HG03175 (cell line): ENCODE data around the gene AVPR1B.
A peak's percentile ranks its signal among the peaks of the same experiment; 100 is the strongest.
"Not testable (repeated sequence)": the region's sequence is repeated elsewhere in the genome, so short reads cannot be mapped to it uniquely, and the experiment has no call there.

Experiments used
- ATAC-seq: cut with Tn5 transposase; IDR thresholded peaks from one replicate; pipeline ENCODE4 v1.9.1; 2021; ENCODE audit warnings: mild to moderate bottlenecking, moderate library complexity; ENCODE audit not compliant: unreplicated experiment

The AVPR1B gene

DNA sequence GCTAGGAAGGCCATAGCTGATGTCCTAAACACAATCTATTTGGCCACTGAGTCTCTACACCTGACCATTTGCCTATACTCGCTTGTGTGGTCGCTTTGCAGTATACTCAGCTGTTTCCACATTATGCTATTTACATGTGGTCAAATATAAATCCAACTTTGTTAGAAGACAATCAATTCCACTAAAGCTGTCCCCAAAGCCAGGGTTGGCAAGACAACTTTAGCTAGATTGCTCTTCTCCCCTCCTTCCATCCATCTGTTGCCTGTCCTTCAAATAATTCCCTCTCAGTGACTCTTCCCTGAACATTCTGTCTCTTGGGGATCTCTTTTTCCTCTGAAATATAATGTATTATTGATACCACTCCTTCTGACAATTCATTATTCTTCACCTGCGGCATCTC is 30.1 kb downstream of the AVPR1B start:
- no peak for ATAC-seq

DNA sequence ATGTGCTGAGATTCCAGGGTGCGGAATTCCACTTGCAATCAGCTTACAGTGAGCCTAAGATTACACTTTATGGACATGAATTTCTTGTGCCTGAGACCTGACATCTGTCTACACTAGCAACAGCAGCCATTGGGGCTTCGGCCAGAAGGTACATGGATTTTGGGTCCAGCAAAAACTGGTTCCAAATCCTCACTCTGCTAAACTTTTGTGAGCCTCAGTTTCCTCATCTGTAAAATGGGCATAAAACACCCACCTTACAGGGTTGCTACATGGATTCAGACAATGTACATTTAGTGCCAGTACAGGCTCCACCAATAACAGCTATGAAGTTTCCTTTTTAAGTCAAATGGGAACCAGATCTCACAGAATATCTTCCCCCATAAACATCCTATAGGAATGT is 33.4 kb downstream of the AVPR1B start:
- no peak for ATAC-seq

DNA sequence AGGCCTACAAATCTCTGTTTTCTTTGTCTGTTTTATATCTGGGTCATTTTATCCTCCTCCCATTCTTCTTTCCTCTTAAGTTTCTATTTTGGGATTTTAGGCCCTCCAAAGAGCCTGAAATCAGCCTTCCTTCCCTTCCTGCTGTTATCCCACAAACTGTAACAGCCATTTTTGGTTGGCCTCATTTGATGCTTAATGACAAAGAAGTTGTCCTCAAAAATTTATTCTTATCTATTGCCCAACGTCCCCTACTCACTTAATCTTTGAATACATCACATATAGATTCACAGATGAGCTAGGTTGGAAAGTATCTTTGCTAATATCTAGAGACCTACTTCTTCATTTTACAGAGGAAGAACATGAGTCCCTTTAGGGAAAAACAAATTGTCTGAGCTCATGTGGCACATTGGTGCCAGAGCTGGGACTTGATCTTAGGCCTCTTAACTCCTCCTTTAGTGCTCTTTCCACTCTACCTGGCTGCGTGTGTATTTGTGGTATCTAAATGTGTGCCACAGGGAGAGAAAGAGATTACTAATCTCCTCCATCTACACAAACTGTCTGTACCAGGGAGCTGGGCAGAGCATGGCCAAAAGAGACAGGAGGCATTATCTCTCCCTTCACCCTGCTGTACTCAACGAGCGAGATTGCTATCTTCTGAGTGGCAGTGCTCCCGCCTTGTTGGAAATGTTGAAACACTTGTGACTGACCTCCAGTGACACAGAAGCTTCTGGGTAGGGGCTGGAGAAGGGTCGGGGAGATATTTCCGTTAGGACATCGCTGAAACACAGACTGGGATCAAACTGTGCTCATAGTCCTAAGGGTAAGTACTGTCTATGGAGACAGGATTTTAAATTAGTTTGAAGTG is 34.1 kb downstream of the AVPR1B start:
- ATAC-seq = no peak

DNA sequence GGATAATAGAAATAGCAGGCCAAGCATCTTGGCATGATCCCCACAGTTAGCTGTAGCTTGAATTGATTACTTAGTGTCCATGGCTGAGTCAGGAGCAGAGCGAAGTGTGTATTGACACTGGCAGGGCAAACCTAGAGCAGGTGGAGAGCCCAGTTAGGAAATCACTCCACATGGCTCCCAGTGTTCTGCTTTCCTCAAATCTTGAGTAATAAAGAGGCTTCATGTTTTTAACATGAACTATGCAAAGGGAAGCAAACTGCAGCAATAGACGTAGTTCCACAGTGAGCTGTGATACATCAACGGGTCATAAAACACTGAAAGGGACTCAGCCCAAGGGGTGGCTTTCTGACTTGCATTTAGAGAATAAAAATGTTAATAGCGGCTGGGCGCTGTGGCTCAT is 35.3 kb downstream of the AVPR1B start:
- ATAC-seq = no peak

DNA sequence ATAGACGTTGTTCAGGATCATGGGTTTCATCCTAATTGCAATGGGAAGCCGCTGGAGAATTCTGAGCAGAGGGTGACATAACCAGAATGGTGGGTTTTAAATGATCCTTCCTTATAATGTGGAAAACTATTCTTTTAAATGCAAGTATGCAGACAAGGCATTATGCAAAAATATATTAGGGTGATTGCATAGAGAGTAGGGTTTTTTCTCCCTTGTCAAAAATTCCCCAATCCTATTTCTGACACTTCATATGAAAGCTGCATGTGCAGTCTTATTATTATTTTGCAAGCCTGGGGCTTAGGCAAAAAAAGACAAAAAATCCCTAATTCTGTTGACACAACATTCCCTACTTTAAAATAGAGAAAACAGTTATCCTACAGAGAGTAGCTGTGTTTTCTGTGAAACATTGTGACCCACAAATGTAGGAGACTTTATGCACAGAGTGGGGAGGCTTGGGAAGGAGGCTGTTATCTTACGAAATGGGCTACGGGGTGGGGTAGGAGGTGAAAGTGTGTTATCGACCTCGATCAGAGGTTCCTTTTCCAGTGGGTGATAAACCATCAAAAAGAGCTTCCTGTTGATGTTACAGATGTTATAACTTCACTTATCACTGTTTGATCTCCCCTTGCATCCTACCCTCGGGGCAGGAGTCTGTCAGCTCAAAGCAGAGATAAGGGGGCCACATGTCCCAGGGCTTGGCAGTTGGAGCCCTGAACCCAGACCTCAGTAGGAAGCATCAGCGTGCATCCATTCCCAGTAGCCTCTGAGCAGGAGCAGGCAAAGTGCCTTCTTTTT is 37.0 kb downstream of the AVPR1B start:
- ATAC-seq = no peak

DNA sequence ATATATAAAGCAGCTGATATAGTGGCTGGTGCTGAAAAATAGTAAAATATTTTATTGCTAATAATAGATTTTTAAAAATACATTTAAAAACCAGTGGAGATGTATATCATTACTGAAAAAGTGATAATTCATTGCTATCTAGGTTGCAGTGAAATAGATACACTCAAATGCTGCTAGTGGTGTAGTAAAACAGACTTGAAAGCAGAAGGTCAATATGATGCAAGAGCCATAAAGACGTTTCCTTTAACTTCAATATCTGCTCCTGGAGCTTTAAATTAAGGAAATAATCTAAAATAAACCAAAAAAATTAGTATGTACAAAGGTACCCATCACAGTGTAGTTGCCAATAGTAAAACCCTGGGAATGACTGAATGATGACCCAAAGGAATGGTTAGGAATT is 38.1 kb downstream of the AVPR1B start:
- no peak for ATAC-seq

DNA sequence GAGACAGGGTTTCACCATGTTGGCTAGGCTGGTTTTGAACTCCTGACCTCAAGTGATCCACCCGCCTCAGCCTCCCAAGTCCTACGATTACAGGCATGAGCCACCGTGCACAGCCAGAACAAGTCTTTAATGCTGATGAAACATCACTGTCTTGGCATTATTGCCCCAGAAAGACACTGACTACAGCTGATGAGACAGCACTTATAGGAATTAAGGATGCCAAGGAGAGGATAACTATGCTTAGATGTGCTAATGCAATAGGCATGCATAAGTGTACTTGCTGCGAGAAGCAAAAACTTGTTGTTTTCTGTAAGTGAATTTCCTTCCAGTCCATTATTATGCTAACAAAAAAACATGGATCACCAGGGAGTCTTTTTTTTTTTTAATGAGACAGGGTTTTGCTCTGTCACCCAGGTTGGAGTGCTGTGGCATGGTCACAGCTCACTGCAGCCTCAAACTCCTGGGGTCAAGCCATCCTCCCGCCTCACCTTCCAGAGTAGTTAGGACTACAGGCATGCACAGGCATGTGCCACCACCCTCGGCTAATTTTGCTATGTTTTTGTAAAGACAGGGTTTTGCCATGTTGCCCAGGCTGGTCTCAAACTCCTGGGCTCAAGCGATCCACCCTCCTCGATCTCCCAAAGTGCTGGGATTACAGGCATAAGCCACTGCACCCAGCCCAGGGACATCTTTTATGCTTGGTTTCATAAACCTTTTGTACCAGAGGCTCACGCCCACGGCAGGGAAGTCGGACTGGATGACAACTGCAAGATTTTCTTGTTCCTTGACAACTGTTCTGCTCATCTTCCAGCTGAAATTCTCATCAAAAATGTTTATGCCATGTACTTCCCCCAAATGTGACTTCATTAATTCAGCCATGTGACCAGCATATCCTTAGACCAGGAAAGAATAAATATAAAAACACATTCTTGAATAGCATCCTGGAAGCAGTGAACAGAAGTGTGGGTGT is 41.1 kb downstream of the AVPR1B start:
- no peak for ATAC-seq

DNA sequence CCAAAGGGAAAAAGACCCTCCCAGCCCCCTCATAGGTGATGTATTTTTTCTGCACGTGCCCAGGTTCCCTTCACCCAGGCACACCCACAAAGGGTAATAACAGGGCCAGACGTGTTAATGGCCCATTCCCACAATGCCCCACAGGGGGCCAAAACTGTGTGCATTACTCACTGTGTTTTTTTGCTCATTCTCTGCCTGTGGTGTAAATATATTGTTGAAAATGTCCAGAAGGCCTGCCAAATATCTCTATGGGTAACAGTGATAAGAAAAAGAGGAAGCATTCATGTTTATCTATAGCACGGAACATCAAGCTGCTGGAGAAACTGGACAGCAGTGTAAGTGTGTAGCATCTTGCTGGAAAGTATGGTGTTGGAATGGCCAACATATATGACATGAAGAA is 42.3 kb downstream of the AVPR1B start:
- ATAC-seq = no peak

DNA sequence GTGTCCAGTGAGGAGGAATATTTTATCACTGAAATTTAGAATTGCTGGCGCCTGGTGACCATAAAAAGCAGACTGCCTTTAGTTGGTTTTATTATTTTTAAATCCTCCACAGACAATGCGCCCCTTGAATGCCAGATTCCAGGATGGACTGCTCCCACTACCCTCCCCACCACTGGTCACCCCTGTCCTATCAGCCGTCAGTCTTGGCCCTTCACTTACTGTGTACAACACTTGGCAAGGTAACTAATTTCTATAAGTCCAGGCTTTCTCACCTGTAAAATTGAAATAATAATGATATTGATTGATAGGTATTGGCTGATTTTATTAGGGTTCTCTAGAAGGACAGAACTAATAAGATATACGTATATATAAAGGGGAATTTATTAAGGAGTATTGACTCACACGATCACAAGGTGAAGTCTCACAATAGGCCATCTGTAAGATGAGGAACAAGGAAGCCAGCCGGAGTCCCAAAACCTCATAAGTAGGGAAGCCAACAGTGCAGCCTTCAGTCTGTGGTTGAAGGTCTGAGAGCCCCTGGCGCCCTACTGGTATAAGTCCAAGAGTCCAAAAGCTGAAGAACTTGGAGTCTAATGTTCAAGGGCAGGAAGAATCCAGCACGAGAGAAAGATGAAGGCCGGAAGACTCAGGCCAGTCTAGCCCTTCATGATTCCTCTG is 46.4 kb downstream of the AVPR1B start:
- ATAC-seq = no peak

DNA sequence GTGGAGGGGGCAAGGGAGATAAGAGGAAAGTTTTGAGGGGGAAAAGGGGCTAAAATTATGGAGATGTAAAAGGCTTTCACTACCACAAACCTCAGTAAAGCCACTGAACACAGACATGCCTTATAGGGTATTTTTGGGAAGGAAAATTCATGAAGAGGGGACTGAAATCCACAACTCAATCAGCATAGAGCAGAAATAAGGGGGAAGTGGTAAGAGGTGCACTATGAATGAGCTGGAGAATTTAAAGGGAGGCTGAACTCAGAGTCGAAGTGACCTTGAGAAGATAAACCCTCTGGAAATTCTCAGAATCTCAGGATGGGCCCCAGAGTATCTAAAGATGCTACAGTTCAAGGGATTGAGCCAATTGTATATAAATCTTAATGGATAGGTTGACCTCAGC is 48.9 kb downstream of the AVPR1B start:
- ATAC-seq = no peak

DNA sequence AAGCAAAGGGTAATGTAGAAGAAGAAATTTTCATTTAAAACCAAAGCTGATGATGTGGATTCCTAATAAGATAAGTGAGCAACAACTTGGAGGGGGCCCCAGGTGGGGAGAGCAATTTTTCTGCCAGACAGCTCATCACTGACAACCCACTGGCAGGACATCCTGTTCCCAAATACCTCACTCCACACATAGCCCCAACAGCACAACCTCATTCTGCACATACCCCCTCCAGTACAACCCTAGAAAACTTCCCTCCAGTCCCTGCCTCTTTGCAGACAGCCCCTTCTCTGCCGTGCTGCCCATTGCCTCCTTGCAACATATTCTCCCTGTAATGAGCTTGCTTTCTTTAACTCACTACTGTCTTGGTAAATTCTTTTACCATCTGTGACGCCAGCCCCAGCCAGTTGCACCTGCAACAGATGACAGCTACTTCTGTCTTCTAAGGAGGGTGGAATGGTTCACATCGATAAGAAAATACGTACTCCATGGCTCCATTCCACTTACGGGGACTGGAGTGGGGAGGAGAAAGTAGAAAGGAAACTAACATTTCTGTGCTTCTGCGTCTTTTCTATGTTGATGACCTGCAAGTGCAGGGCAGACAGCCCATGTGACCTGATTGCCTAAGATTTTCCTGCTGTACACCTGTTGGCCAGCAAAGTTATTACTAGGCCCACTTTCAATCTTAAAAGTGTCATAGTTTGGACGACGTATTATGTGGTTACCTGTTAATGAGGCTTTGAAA is 49.5 kb downstream of the AVPR1B start:
- ATAC-seq = no peak

DNA sequence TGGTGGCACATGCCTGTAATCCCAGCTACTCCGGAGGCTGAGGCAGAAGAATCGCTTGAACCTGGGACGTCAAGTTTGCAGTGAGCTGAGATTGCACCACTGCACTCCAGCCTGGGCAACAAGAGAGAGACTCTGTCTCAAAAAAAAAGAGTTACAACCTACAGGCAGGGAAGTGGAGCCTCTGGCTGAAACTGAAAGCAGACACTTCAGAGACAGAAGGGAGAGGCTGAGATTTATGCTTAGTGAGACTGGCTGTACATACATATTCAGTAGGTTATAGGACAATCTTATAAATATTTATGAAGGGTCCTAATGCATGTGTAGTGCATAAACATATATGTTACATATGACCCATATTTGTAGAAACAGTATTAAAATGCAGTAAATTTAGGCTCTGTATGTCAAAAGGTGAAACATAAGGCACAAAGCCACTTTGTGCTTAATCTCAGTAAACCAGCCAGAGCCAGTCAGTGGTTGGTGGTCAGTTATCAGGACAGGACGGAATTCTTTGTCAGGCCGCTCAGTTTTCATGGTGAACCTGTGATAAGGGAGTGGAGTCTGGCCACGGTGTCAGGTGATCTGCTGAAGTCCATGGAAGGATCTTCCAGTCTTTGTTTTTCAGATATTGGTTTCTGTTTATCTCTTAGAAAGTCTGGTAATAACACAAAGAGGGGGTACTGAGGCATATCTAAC is 50.6 kb downstream of the AVPR1B start:
- peak; percentile 79 for ATAC-seq

DNA sequence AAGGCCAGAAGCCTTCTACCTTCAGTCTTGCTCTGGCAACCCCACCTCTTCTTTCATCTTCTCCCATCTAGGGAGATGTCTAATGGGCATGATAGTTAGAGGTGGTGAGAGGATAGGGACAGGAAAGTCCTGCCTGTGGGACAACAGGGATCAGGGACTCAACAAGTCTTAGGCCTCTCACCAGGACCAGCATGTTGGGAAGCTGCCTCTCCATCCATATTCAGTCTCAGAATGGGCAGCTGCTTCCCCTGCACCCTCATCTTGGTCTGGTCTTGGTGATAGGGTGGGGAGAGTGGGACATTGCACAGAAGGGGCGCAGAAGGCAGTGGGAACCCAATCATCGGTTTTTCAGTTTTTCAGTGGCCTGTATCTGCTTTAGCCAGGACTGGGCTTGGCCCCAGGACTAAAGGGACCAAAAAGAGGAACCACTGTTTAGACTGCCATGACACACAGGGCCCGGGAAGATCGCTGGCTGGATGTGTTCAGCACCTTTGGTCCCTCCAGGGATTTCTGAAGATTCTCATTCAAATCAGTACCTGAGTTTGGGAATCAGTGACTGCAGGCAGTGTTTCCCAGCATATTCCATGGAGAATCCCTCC is 51.5 kb downstream of the AVPR1B start:
- no peak for ATAC-seq

DNA sequence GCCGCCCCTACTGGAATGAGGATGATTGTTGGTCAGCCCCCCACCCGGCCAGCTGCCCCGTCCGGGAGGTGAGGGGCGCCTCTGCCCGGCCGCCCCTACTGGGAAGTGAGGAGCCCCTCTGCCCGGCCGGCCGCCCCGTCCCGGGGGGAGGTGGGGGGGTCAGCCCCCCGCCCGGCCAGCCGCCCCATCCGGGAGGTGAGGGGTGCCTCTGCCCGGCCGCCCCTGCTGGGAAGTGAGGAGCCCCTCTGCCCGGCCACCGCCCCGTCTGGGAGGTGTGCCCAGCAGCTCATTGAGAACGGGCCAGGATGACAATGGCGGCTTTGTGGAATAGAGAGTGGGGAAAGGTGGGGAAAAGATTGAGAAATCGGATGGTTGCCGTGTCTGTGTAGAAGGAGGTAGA is 52.7 kb downstream of the AVPR1B start:
- not testable (repeated sequence) for ATAC-seq

DNA sequence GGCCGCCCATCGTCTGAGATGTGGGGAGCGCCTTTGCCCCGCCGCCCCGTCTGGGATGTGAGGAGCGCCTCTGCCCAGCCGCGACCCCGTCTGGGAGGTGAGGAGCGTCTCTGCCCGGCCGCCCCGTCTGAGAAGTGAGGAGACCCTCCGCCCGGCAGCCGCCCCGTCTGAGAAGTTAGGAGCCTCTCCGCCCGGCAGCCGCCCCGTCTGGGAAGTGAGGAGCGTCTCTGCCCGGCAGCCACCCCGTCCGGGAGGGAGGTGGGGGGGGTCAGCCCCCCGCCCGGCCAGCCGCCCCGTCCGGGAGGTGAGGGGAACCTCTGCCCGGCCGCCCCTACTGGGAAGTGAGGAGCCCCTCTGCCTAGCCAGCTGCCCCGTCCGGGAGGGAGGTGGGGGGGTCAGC is 53.2 kb downstream of the AVPR1B start:
- ATAC-seq = not testable (repeated sequence)

DNA sequence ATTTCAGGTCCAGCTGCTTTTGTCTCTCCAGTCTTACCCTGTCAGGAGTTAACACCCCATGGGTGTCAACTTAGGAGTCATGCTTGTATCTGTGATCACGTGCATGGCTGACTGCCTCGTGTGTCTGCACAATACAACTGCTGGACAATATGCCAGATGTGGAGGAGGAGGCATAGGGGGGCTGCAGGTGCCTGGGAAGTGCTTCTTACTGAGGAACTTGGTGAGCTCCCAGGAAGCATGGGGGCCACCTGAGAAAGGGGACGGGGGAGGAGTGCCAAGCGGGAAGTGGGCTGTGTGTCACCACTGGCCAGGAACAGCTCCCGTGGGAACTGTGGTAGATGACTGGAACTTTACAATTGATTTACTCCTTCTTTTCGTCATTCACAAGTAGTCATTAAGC is 54.7 kb downstream of the AVPR1B start:
- no peak for ATAC-seq

DNA sequence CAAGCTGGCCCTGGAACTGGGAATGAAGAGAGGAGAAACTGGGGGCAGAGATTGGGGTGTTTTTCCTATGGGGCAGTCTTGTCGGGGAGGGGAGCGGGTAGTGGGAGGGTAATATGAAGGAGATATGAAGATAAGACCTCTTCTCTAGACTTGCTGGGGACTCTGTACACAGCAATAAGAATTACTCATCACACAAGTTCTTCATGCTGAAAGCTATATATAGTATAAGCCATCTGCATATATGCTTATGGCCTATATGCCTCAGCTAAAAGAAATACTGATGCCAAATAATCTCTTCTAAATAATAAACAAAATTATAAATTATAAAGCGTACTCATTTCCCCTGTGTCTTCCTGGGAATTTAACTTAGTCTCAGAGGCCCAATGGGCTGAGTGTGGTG is 56.3 kb downstream of the AVPR1B start:
- ATAC-seq = no peak
